H1 (cell line): ENCODE data around the gene ZNF48. TPM values are rescaled to one million over a fixed set of nuclear protein-coding genes. Genes with fewer than 3 reads are reported as not detected.

ENCODE experiments used
- CTCF ChIA-PET: fragments of 300-600 bp; sonication (Branson Sonifier 250); formaldehyde crosslinking; loops from one replicate; lab custom pipeline; 2021; ENCODE audit not compliant: partially characterized antibody; lab: Charles Lee
- POLR2A ChIA-PET: fragments of 300-600 bp; sonication (Branson Sonifier 250); formaldehyde crosslinking; loops from one replicate; lab custom pipeline; 2021; ENCODE audit warnings: inconsistent platforms; ENCODE audit not compliant: partially characterized antibody; lab: Charles Lee
- DNase-seq, 2 experiments: peaks; one replicate each; pipeline versions ENCODE4 v3.0.0 to v3.0.0-alpha.2; 2010 to 2022; ENCODE audit warnings: low spot score in 2 of 2, low read depth in 1 of 2, mixed read lengths in 1 of 2
- FAIRE-seq: peaks from 2 replicates; lab custom pipeline; 2011; peaks lifted over from hg19 to GRCh38; lab: Jason Lieb, UNC
- H2AFZ ChIP-seq: 2 replicates; pipeline ENCODE4 v1.8.1; 2012; ENCODE audit warnings: low read length, inconsistent platforms
- H2AK5ac ChIP-seq: 2 replicates; pipeline ENCODE4 v1.6.1; 2013; ENCODE audit warnings: low read depth, low read length
- H2BK120ac ChIP-seq: replicated peaks from 2 replicates; pipeline ENCODE3; 2013; ENCODE audit warnings: low read depth, low read length, inconsistent platforms
- H2BK12ac ChIP-seq: 2 replicates; pipeline ENCODE4 v1.6.1; 2013; ENCODE audit warnings: low read depth, low read length
- H2BK15ac ChIP-seq: 2 replicates; pipeline ENCODE4 v1.6.1; 2013; ENCODE audit warnings: low read length
- H2BK20ac ChIP-seq: 2 replicates; pipeline ENCODE4 v1.6.1; 2013; ENCODE audit warnings: low read length
- H2BK5ac ChIP-seq: 2 replicates; pipeline ENCODE4 v1.6.1; 2013; ENCODE audit warnings: low read depth, low read length
- H3K14ac ChIP-seq: 2 replicates; pipeline ENCODE4 v1.6.1; 2013; ENCODE audit warnings: inconsistent platforms; ENCODE audit not compliant: insufficient read length
- H3K18ac ChIP-seq: 2 replicates; pipeline ENCODE4 v1.6.1; 2013; ENCODE audit warnings: low read length; ENCODE audit errors: extremely low read depth
- H3K23ac ChIP-seq: 2 replicates; pipeline ENCODE4 v1.6.1; 2013; ENCODE audit warnings: inconsistent platforms; ENCODE audit not compliant: insufficient read length
- H3K23me2 ChIP-seq: 2 replicates; pipeline ENCODE4 v1.6.1; 2013; ENCODE audit warnings: low read depth, low read length
- H3K27ac ChIP-seq: 2 replicates; pipeline ENCODE4 v1.6.1; 2011; ENCODE audit warnings: low read depth, low read length, inconsistent platforms
- H3K27me3 ChIP-seq, 4 experiments: replicated peaks in 1 of 4; 1 replicate in 1 of 4; 2 replicates in 3 of 4; pipeline versions ENCODE4 v1.6.1 to v1.8.1; 2011 to 2013; ENCODE audit warnings: low read length in 3 of 4, mild to moderate bottlenecking in 3 of 4, inconsistent platforms in 2 of 4, mixed read lengths in 2 of 4, moderate library complexity in 1 of 4; ENCODE audit not compliant: control insufficient read depth in 3 of 4, insufficient read depth in 3 of 4; ENCODE audit errors: extremely low read depth in 1 of 4
- H3K36me3 ChIP-seq, 4 experiments: 2 replicates each; pipeline versions ENCODE4 v1.6.1 to v1.8.1; 2011 to 2013; ENCODE audit warnings: mild to moderate bottlenecking in 4 of 4, low read length in 3 of 4, moderate library complexity in 2 of 4, control low read depth in 1 of 4, inconsistent platforms in 1 of 4; ENCODE audit not compliant: insufficient read depth in 4 of 4, control insufficient read depth in 2 of 4
- H3K4ac ChIP-seq: replicated peaks from 2 replicates; pipeline ENCODE3; 2013; ENCODE audit warnings: low read length, low read depth, mixed read lengths, inconsistent platforms; ENCODE audit not compliant: insufficient read length
- H3K4me1 ChIP-seq, 4 experiments: replicated peaks in 1 of 4; 1 replicate in 1 of 4; 2 replicates in 3 of 4; pipeline versions ENCODE4 v1.6.1 to v1.8.1; 2011 to 2013; ENCODE audit warnings: low read length in 3 of 4, inconsistent platforms in 2 of 4, mixed read lengths in 1 of 4; ENCODE audit not compliant: insufficient read depth in 4 of 4, control insufficient read depth in 3 of 4
- H3K4me2 ChIP-seq, 2 experiments: 2 replicates each; pipeline versions ENCODE4 v1.6.1 to v1.8.1; 2011 to 2013; ENCODE audit warnings: low read depth in 2 of 2, low read length in 2 of 2, control low read depth in 1 of 2, inconsistent platforms in 1 of 2, mild to moderate bottlenecking in 1 of 2; ENCODE audit not compliant: insufficient read depth in 1 of 2
- H3K4me3 ChIP-seq, 4 experiments: fragments of 200-600, 300-600 bp in 1 of 4; sonication (generic), shearing (Covaris generic), sonication (Bioruptor Twin) in 1 of 4; 2 replicates each; pipeline versions ENCODE4 v1.5.1 to v1.8.1; 2011 to 2016; ENCODE audit warnings: low read length in 4 of 4, low read depth in 3 of 4, control low read depth in 2 of 4, inconsistent platforms in 2 of 4, mild to moderate bottlenecking in 2 of 4, mixed read lengths in 1 of 4, moderate library complexity in 1 of 4; ENCODE audit not compliant: insufficient read depth in 2 of 4; ENCODE audit errors: extremely low read depth in 1 of 4
- H3K56ac ChIP-seq: replicated peaks from 2 replicates; pipeline ENCODE3; 2013; ENCODE audit warnings: low read depth, mild to moderate bottlenecking, mixed read lengths, low read length, inconsistent platforms; ENCODE audit not compliant: insufficient read length
- H3K79me1 ChIP-seq: 2 replicates; pipeline ENCODE4 v1.6.1; 2013; ENCODE audit warnings: low read depth, low read length, control low read depth
- H3K79me2 ChIP-seq, 2 experiments: 2 replicates each; pipeline versions ENCODE4 v1.6.1 to v1.8.1; 2012 to 2013; ENCODE audit warnings: low read length in 2 of 2, mild to moderate bottlenecking in 2 of 2, inconsistent platforms in 1 of 2; ENCODE audit not compliant: insufficient read depth in 2 of 2, control insufficient read depth in 1 of 2
- H3K9ac ChIP-seq, 4 experiments: replicated peaks in 1 of 4; 1 replicate in 1 of 4; 2 replicates in 3 of 4; pipeline versions ENCODE4 v1.6.1 to v1.8.1; 2011 to 2013; ENCODE audit warnings: low read depth in 3 of 4, low read length in 3 of 4, control low read depth in 2 of 4, mild to moderate bottlenecking in 2 of 4, moderate library complexity in 2 of 4, inconsistent platforms in 1 of 4; ENCODE audit errors: extremely low read depth in 1 of 4
- H3K9me3 ChIP-seq, 2 experiments: 2 replicates each; pipeline versions ENCODE4 v1.6.1 to v1.8.1; 2012 to 2013; ENCODE audit warnings: mild to moderate bottlenecking in 2 of 2, moderate library complexity in 2 of 2, control low read depth in 1 of 2, inconsistent platforms in 1 of 2, low read depth in 1 of 2, low read length in 1 of 2, mixed read lengths in 1 of 2; ENCODE audit not compliant: insufficient read depth in 2 of 2
- H4K20me1 ChIP-seq, 2 experiments: replicated peaks in 1 of 2; 2 replicates each; pipeline versions ENCODE3 to v1.8.1; 2011 to 2013; ENCODE audit warnings: inconsistent platforms in 2 of 2, low read length in 2 of 2, mild to moderate bottlenecking in 1 of 2; ENCODE audit not compliant: insufficient read depth in 2 of 2, control insufficient read depth in 1 of 2
- H4K5ac ChIP-seq: 2 replicates; pipeline ENCODE4 v1.6.1; 2013; ENCODE audit warnings: low read length, low read depth, mixed read lengths, inconsistent platforms; ENCODE audit not compliant: insufficient read length
- H4K8ac ChIP-seq: 2 replicates; pipeline ENCODE4 v1.8.0; 2013; ENCODE audit warnings: mild to moderate bottlenecking, moderate library complexity, low read length, inconsistent platforms; ENCODE audit not compliant: insufficient read depth; ENCODE audit errors: extremely low read depth
- H4K91ac ChIP-seq: replicated peaks from 2 replicates; pipeline ENCODE3; 2013; ENCODE audit warnings: low read length, mixed read lengths, inconsistent platforms; ENCODE audit not compliant: insufficient read length
- PHF8 ChIP-seq: fragments of 200-600 bp; sonication (generic); conservative IDR thresholded peaks from 2 replicates; pipeline ENCODE4 v1.7.1; 2012; ENCODE audit warnings: low read depth, mild to moderate bottlenecking, inconsistent platforms, low read length, moderate library complexity
- WGBS, 2 experiments: shearing (Covaris generic) in 1 of 2; methylation state at CpG; one replicate each; pipeline versions ENCODE4 v1.1.6 to v1.1.7; 2013 to 2015; ENCODE audit warnings: low lambda C conversion rate in 2 of 2, mixed read lengths in 2 of 2, inconsistent platforms in 1 of 2, low coverage in 1 of 2, missing lambda C conversion rate in 1 of 2; ENCODE audit not compliant: insufficient replicate concordance in 2 of 2, insufficient coverage in 1 of 2, insufficient read length in 1 of 2; ENCODE audit errors: extremely low coverage in 1 of 2, missing lambda C conversion rate in 1 of 2; 5-methylcytosine and 5-hydroxymethylcytosine counted together
- polyA plus RNA-seq, 7 experiments: library from polyadenylated mRNA; depleted of rRNA in 3 of 7; stranded (reverse) in 5 of 7; unstranded in 2 of 7; fragments of >200 nt in 5 of 7; fragments of 200-250 nt in 2 of 7; gene quantifications; 1 replicate in 5 of 7; 2 replicates in 1 of 7; 4 replicates in 1 of 7; pipeline versions ENCODE4 v1.2.1 to v1.2.3, GENCODE V29; 2011 to 2013; ENCODE audit warnings: missing spikeins in 2 of 7, mixed read lengths in 2 of 7
- total RNA-seq: library from RNA; stranded (reverse); fragmentation: NEBNext Ultra II Directional; extraction: Animal tissue kit (Norgen Biotek cat#: 25700); gene quantifications from 2 replicates; pipeline ENCODE4 v1.2.1, GENCODE V29; 2021

ZNF48 gene
- total and polyA plus RNA-seq, 2 of the 8 experiments (the other 6 are each of a cell fraction or from before 2014, with no cell fraction given) = 30.4 to 41.2 TPM

GRCh38 chr16:30413112-30413806 is 18.0 kb downstream of the ZNF48 start:
- Histone ChIP-seq H3K23ac (no peak overlapping the region), H3K4me1 (peaks cover 0 to 7% (median 2%) of the 10 kb centered on the region in 4 experiments; a peak in 6 of 7 replicates), H3K14ac (no peak overlapping the region), H3K79me2 (peaks cover 0 to 4% of the 10 kb centered on the region in 2 experiments; a peak in 2 of 4 replicates), H4K5ac (no peak overlapping the region), H3K9ac (no peak overlapping the region), H3K18ac (no peak overlapping the region), H2AFZ (no peak overlapping the region), H3K27me3 (no peaks in the 10 kb centered on the region), H3K56ac (no peak overlapping the region), H2BK12ac (no peak overlapping the region), H3K23me2 (peaks cover 1% of the 10 kb centered on the region; the same call in 1 of the 2 replicates), H3K9me3 (no peaks in the 10 kb centered on the region), H2BK5ac (no peak overlapping the region), H4K91ac (no peak overlapping the region), H3K4ac (no peak overlapping the region), H3K79me1 (peaks cover 5% of the 10 kb centered on the region; the same call in 1 of the 2 replicates), H3K4me2 (no peak overlapping the region), H2BK120ac (no peak overlapping the region), H2AK5ac (no peak overlapping the region), H3K27ac (no peak overlapping the region), H3K4me3 (no peak overlapping the region), H4K20me1 (peaks cover 2 to 18% of the 10 kb centered on the region in 2 experiments), H4K8ac (peak overlapping the region; percentile 40; the same call in 1 of the 2 replicates), H2BK15ac (no peak overlapping the region), H2BK20ac (no peak overlapping the region), H3K36me3 (peaks cover 0 to 11% (median 4%) of the 10 kb centered on the region in 4 experiments; a peak in 7 of 8 replicates)
- FAIRE-seq (no peak), DNase-seq (no peak)
- WGBS, 2 experiments = 92% methylated on average over 6 of the region's 6 CpGs; no CpG with 5 or more reads in 1 of the 2 experiments
- POLR2A ChIA-PET = interaction anchor here (1.4 to 1.5 kb wide), 2 partner anchors 14 to 18 kb away, joined by 3 to 6 read pairs; partner anchors contain the start of gene ZNF48
- TF ChIP-seq PHF8 = no peak
- CTCF ChIA-PET = interaction anchor here (1.1 to 1.7 kb wide), 3 partner anchors 17 to 122 kb away, joined by 3 to 6 read pairs (median 4); partner anchors contain the start of gene DCTPP1
